GM12878 (cell line): ENCODE data around the gene CRACDL. TPM values are rescaled to one million over a fixed set of nuclear protein-coding genes. Genes with fewer than 3 reads are reported as not detected.

Experiments
- ATAC-seq: fragments of 200-7000 bp; cut with Tn5 transposase; 3 replicates; pipeline ENCODE4 v1.9.1; 2020; ENCODE audit warnings: mild to moderate bottlenecking, moderate library complexity
- BruUV-seq: library from RNA; stranded (reverse); fragments of 400-500 nt; replicated peaks from 2 replicates; lab custom pipeline; 2021; lab: Mats Ljungman, UMichigan
- CTCF ChIA-PET: fragments of 300-600 bp; sonication (Branson Sonifier 250); formaldehyde crosslinking; extraction: SDS; loops from one replicate; lab custom pipeline; 2021; ENCODE audit warnings: inconsistent platforms; lab: Yijun Ruan, JAX
- POLR2A ChIA-PET: fragments of 350-600 bp; formaldehyde crosslinking; extraction: SDS; loops from one replicate; lab custom pipeline; 2021; ENCODE audit warnings: inconsistent platforms; lab: Charles Lee
- RAD21 ChIA-PET: fragments of 300-600 bp; sonication (Branson Sonifier 250); formaldehyde crosslinking; loops from one replicate; lab custom pipeline; 2023; ENCODE audit warnings: antibody characterized with exemption; ENCODE audit not compliant: unreplicated experiment; lab: Charles Lee
- SMC1A ChIA-PET: fragments of 300-600 bp; sonication (Branson Sonifier 250); formaldehyde crosslinking; loops from one replicate; lab custom pipeline; 2023; ENCODE audit not compliant: unreplicated experiment, uncharacterized antibody; lab: Charles Lee
- DNase-seq: peaks from one replicate; pipeline ENCODE4 v3.0.0-alpha.2; 2011; ENCODE audit warnings: low read depth, low spot score
- FAIRE-seq: peaks from 3 replicates; lab custom pipeline; 2011; peaks lifted over from hg19 to GRCh38; lab: Jason Lieb, UNC
- H2AFZ ChIP-seq: 2 replicates; pipeline ENCODE4 v1.6.0; 2011; ENCODE audit warnings: low read depth, low read length, control low read depth; ENCODE audit not compliant: control insufficient read depth
- H3K27ac ChIP-seq: 2 replicates; pipeline ENCODE4 v1.5.1; 2011; ENCODE audit warnings: control low read depth; ENCODE audit not compliant: control insufficient read depth, insufficient read depth
- H3K27me3 ChIP-seq, 2 experiments: replicated peaks in 1 of 2; 2 replicates each; pipeline versions ENCODE4 v1.6.0 to v1.6.1; 2011; ENCODE audit warnings: low read length in 1 of 2; ENCODE audit not compliant: control insufficient read depth in 2 of 2, insufficient read depth in 2 of 2
- H3K36me3 ChIP-seq, 2 experiments: 2 replicates each; pipeline ENCODE4 v1.5.1; 2011; ENCODE audit warnings: low read length in 1 of 2; ENCODE audit not compliant: control insufficient read depth in 2 of 2, insufficient read depth in 2 of 2
- H3K4me1 ChIP-seq: 2 replicates; pipeline ENCODE4 v1.6.1; 2011; ENCODE audit warnings: mild to moderate bottlenecking, low read length, moderate library complexity, mixed read lengths; ENCODE audit not compliant: control insufficient read depth, insufficient read depth
- H3K4me2 ChIP-seq: 2 replicates; pipeline ENCODE4 v1.6.0; 2011; ENCODE audit warnings: control low read depth; ENCODE audit not compliant: control insufficient read depth, insufficient read depth
- H3K4me3 ChIP-seq: fragments of 200-600 bp; sonication (generic); 2 replicates; pipeline ENCODE4 v1.5.1; 2016
- H3K79me2 ChIP-seq: 2 replicates; pipeline ENCODE4 v1.6.0; 2011; ENCODE audit warnings: low read length; ENCODE audit not compliant: control insufficient read depth, insufficient read depth
- H3K9ac ChIP-seq: 2 replicates; pipeline ENCODE4 v1.8.0; 2011; ENCODE audit warnings: low read length, control low read depth, mixed read lengths; ENCODE audit not compliant: control insufficient read depth, insufficient read depth
- H3K9me3 ChIP-seq: replicated peaks from 3 replicates; pipeline ENCODE4 v1.5.1; 2011; ENCODE audit warnings: mild to moderate bottlenecking, low read length; ENCODE audit not compliant: control insufficient read depth, insufficient read depth
- H4K20me1 ChIP-seq: 2 replicates; pipeline ENCODE4 v1.6.0; 2011; ENCODE audit not compliant: control insufficient read depth, insufficient read depth
- CHD2 ChIP-seq: IDR thresholded peaks from 2 replicates; pipeline ENCODE4 v1.6.1; 2011; ENCODE audit warnings: low read depth, low read length, improper control_type of control experiment, borderline replicate concordance
- CREM ChIP-seq: IDR thresholded peaks from 2 replicates; pipeline ENCODE4 v1.6.1; 2014; ENCODE audit warnings: antibody characterized with exemption, low read depth
- EED ChIP-seq: sonication (generic); IDR thresholded peaks from 2 replicates; pipeline ENCODE4 v1.6.1; 2016; ENCODE audit warnings: antibody characterized with exemption, low read depth
- MEF2B ChIP-seq: fragments of 450-650 bp; IDR thresholded peaks from 2 replicates; pipeline ENCODE4 v1.6.1; 2018; ENCODE audit warnings: mild to moderate bottlenecking, moderate library complexity; ENCODE audit not compliant: partially characterized antibody, poor library complexity, severe bottlenecking
- MYB ChIP-seq: fragments of 150-350 bp; IDR thresholded peaks from 2 replicates; pipeline ENCODE4 v1.6.1; 2014; ENCODE audit warnings: mild to moderate bottlenecking, low read depth, low read length, borderline replicate concordance
- PAX5 ChIP-seq: IDR thresholded peaks from 2 replicates; pipeline ENCODE4 v1.6.1; 2011; ENCODE audit warnings: low read depth, low read length, borderline replicate concordance
- SIN3A ChIP-seq: IDR thresholded peaks from 2 replicates; pipeline ENCODE4 v1.6.1; 2012; ENCODE audit warnings: low read depth, low read length, improper control_type of control experiment
- ZBED1 ChIP-seq: IDR thresholded peaks from 2 replicates; pipeline ENCODE4 v1.6.1; 2016; ENCODE audit warnings: borderline replicate concordance
- ZNF384 ChIP-seq: IDR thresholded peaks from 2 replicates; pipeline ENCODE4 v1.6.1; 2012; ENCODE audit warnings: low read depth, mild to moderate bottlenecking, low read length, improper control_type of control experiment, borderline replicate concordance
- WGBS: methylation state at CpG from one replicate; pipeline ENCODE4 v1.1.6; 2016; ENCODE audit warnings: low lambda C conversion rate; ENCODE audit not compliant: insufficient replicate concordance, insufficient coverage; ENCODE audit errors: missing lambda C conversion rate; 5-methylcytosine and 5-hydroxymethylcytosine counted together
- in situ Hi-C: fragments of 300-500 bp; cut with MboI; formaldehyde crosslinking; loops from 9 replicates; pipeline ENCODE4 v1.14.3; 2018; ENCODE audit warnings: mixed read lengths
- intact Hi-C: fragments of 100-400 bp; cut with micrococcal nuclease; formaldehyde crosslinking; loops from one replicate; pipeline ENCODE4 v1.14.2; 2022; ENCODE audit not compliant: unreplicated experiment
- polyA plus RNA-seq, 11 experiments: library from polyadenylated mRNA; depleted of rRNA in 4 of 11; unstranded in 6 of 11; stranded (reverse) in 5 of 11; fragments of >200 nt; fragmentation: Nextera tagmentation in 4 of 11; fragmentation: Illumina TruSeq in 1 of 11; extraction: Ambion mirVana in 4 of 11; extraction: Trizol in 1 of 11; gene quantifications; 1 replicate in 1 of 11; 2 replicates in 10 of 11; pipeline versions ENCODE4 v1.2.1 to v1.2.3, GENCODE V29; 2011 to 2016; ENCODE audit warnings: inconsistent platforms in 2 of 11, missing spikeins in 2 of 11, low read depth in 1 of 11
- total RNA-seq, 4 experiments: library from RNA; depleted of rRNA in 3 of 4; stranded (reverse); fragments of >200 nt in 3 of 4; fragmentation: Illumina TruSeq in 1 of 4; extraction: Trizol in 1 of 4; gene quantifications; 2 replicates each; pipeline versions ENCODE4 v1.2.1 to v1.2.3, GENCODE V29; 2013 to 2021
- TF ChIP-seq, protein P1 (sequence below): fragments of 450-650 bp; IDR thresholded peaks from 2 replicates; pipeline ENCODE4 v1.6.1; 2017; ENCODE audit warnings: mild to moderate bottlenecking
- TF ChIP-seq, protein P2 (sequence below): IDR thresholded peaks from 2 replicates; pipeline ENCODE4 v1.6.1; 2012; ENCODE audit warnings: low read depth, low read length, improper control_type of control experiment
- TF ChIP-seq, protein P3 (sequence below): fragments of 450-650 bp; IDR thresholded peaks from 2 replicates; pipeline ENCODE4 v1.6.1; 2014; ENCODE audit warnings: mild to moderate bottlenecking

CRACDL gene
- total and polyA plus RNA-seq, 10 of the 15 experiments (the other 5 are each of a cell fraction or from before 2014, with no cell fraction given), result 0.03 to 0.72 (median 0.14) TPM

DNA sequence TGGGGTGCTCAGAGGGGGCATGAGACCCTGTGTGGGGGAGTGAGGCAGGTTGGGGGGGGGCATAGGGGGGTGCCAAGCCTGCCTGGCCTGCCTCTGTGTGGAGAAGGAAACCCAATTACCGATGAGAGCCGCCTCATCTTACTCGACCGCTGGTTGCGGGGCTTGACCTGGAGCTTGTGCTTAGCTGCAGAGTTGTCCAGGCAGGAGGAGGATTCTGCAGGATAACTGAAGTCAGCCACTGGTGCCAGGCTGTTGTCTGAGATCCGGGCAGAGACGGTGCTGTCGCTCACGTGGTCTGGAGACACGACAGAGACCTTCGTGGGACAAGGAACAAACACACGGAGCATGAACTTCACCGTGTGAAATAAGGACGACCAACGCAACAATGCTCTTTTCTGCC is 109.2 kb downstream of the CRACDL start:
- in situ Hi-C loops, result no loop called here
- no peak for FAIRE-seq
- CTCF ChIA-PET, result interaction anchor here (3.1 kb wide), 1 partner anchor 177 kb away, joined by 18 read pairs; no protein-coding TSS in a partner anchor

DNA sequence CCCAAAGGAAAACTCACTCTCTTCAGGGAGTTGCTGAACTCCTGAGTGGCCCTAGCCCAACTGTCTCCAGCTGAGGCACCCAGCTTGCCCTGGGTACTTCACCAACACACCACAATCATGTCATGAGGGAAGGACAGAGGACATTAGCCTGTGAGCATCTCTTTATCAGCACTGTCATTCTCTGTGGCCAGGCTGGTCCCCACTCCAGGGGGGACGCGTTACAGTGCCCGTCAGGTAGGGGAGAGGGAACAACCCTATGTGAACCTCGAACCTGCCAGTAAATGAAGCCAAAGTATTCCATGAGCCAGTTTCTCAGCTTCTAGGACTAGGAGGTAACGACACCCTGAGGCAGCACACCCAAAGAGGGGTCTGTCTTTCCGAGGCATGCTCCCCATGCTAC is 110.2 kb downstream of the CRACDL start:
- no peak overlapping the region for H3K4me3 ChIP-seq
- DNase-seq (no peak), ATAC-seq (no peak), FAIRE-seq (no peak)
- no peaks in the 10 kb centered on the region for H3K79me2 ChIP-seq
- no peak overlapping the region for H3K9ac ChIP-seq
- no peak overlapping the region for H3K4me2 ChIP-seq
- ChIA-PET RAD21 (no interaction called here), SMC1A (no interaction called here), POLR2A (interaction anchor here (1.0 kb wide), 1 partner anchor 181 kb away, joined by 3 read pairs; no protein-coding TSS in a partner anchor), CTCF (no interaction called here)
- H2AFZ ChIP-seq, result no peak overlapping the region
- BruUV-seq, result no TSS peak
- no peaks in the 10 kb centered on the region for H4K20me1 ChIP-seq
- no peaks in the 10 kb centered on the region for H3K36me3 ChIP-seq
- H3K9me3 ChIP-seq, result no peaks in the 10 kb centered on the region; the same call in 2 of the 3 replicates
- intact Hi-C loops (no loop called here), in situ Hi-C loops (no loop called here)
- H3K4me1 ChIP-seq, result no peaks in the 10 kb centered on the region
- no peak overlapping the region for H3K27ac ChIP-seq
- H3K27me3 ChIP-seq, result no peaks in the 10 kb centered on the region
- 47% methylated on average over 6 of the region's 6 CpGs for WGBS
- TF ChIP-seq, protein P1, sequence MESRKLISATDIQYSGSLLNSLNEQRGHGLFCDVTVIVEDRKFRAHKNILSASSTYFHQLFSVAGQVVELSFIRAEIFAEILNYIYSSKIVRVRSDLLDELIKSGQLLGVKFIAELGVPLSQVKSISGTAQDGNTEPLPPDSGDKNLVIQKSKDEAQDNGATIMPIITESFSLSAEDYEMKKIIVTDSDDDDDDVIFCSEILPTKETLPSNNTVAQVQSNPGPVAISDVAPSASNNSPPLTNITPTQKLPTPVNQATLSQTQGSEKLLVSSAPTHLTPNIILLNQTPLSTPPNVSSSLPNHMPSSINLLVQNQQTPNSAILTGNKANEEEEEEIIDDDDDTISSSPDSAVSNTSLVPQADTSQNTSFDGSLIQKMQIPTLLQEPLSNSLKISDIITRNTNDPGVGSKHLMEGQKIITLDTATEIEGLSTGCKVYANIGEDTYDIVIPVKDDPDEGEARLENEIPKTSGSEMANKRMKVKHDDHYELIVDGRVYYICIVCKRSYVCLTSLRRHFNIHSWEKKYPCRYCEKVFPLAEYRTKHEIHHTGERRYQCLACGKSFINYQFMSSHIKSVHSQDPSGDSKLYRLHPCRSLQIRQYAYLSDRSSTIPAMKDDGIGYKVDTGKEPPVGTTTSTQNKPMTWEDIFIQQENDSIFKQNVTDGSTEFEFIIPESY, result no peak
- TF ChIP-seq ZBED1, result no peak
- no peak for TF ChIP-seq CHD2
- TF ChIP-seq SIN3A, result no peak
- no peak for TF ChIP-seq MYB
- TF ChIP-seq CREM, result no peak
- TF ChIP-seq, protein P2, sequence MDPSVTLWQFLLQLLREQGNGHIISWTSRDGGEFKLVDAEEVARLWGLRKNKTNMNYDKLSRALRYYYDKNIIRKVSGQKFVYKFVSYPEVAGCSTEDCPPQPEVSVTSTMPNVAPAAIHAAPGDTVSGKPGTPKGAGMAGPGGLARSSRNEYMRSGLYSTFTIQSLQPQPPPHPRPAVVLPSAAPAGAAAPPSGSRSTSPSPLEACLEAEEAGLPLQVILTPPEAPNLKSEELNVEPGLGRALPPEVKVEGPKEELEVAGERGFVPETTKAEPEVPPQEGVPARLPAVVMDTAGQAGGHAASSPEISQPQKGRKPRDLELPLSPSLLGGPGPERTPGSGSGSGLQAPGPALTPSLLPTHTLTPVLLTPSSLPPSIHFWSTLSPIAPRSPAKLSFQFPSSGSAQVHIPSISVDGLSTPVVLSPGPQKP, result no peak
- TF ChIP-seq, protein P3, sequence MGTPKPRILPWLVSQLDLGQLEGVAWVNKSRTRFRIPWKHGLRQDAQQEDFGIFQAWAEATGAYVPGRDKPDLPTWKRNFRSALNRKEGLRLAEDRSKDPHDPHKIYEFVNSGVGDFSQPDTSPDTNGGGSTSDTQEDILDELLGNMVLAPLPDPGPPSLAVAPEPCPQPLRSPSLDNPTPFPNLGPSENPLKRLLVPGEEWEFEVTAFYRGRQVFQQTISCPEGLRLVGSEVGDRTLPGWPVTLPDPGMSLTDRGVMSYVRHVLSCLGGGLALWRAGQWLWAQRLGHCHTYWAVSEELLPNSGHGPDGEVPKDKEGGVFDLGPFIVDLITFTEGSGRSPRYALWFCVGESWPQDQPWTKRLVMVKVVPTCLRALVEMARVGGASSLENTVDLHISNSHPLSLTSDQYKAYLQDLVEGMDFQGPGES, result no peak
- TF ChIP-seq EED, result no peak
- no peak for TF ChIP-seq ZNF384
- TF ChIP-seq PAX5, result no peak

More for the DNA sequence above, 109.2 kb downstream of the CRACDL start:
- no peak for ATAC-seq
- Histone ChIP-seq H3K9me3 (no peaks in the 10 kb centered on the region; the same call in 2 of the 3 replicates), H3K79me2 (no peaks in the 10 kb centered on the region), H4K20me1 (no peaks in the 10 kb centered on the region), H3K27me3 (no peaks in the 10 kb centered on the region), H3K4me3 (no peak overlapping the region), H3K9ac (no peak overlapping the region), H3K36me3 (no peaks in the 10 kb centered on the region), H3K4me1 (no peaks in the 10 kb centered on the region), H3K4me2 (no peak overlapping the region), H2AFZ (no peak overlapping the region), H3K27ac (no peak overlapping the region)
- intact Hi-C loops, result no loop called here
- ChIA-PET SMC1A (no interaction called here), POLR2A (interaction anchor here (1.0 kb wide), 1 partner anchor 182 kb away, joined by 3 read pairs; no protein-coding TSS in a partner anchor), RAD21 (no interaction called here)
- no peak for DNase-seq
- TF ChIP-seq EED, result no peak
- TF ChIP-seq, protein P3, result no peak
- no peak for TF ChIP-seq MEF2B
- no TSS peak for BruUV-seq
- 69% methylated on average over 15 of the region's 15 CpGs for WGBS
